GM19193 (cell line): Measurements from ENCODE around the gene SRBD1.

Source experiments
- POLR2A ChIP-seq: IDR thresholded peaks from 4 replicates; pipeline ENCODE4 v1.6.1; 2011; ENCODE audit not compliant: insufficient read depth, insufficient read length; ENCODE audit errors: extremely low read depth

The SRBD1 gene

GRCh38 chr2:45611020-45611859 is at the start of gene SRBD1:
SRBD1 (minus strand) TSS chr2:45611267; CDS start chr2:45605441, 5,826 bp downstream.
- TF ChIP-seq POLR2A, result peak; percentile 92

- no peak for TF ChIP-seq POLR2A
Measured at GRCh38 chr2:45654250-45654649, 43.2 kb upstream of the SRBD1 start.

GRCh38 chr2:45653122-45653913 is 42.3 kb upstream of the SRBD1 start:
- no peak for TF ChIP-seq POLR2A

GRCh38 chr2:45652090-45653031 is 41.3 kb upstream of the SRBD1 start:
- TF ChIP-seq POLR2A, result no peak

- TF ChIP-seq POLR2A, result no peak
Measured at GRCh38 chr2:45651415-45652089, 40.5 kb upstream of the SRBD1 start, which contains the start of gene PRKCE. PRKCE (plus strand) TSS chr2:45651675.

GRCh38 chr2:45650851-45651414 is 39.9 kb upstream of the SRBD1 start:
- TF ChIP-seq POLR2A, result peak; percentile 86

- TF ChIP-seq POLR2A, result peak; percentile 28
Measured at GRCh38 chr2:45649858-45650811, 39.1 kb upstream of the SRBD1 start.

GRCh38 chr2:45649462-45649857 is 38.4 kb upstream of the SRBD1 start:
- no peak for TF ChIP-seq POLR2A

- TF ChIP-seq POLR2A, result no peak
Measured at GRCh38 chr2:45648636-45649035, 37.6 kb upstream of the SRBD1 start.

GRCh38 chr2:45647986-45648520 is 37.0 kb upstream of the SRBD1 start:
- no peak for TF ChIP-seq POLR2A

GRCh38 chr2:45647356-45647755 is 36.3 kb upstream of the SRBD1 start:
- TF ChIP-seq POLR2A, result no peak

- TF ChIP-seq POLR2A, result no peak
Measured at GRCh38 chr2:45646289-45646688, 35.2 kb upstream of the SRBD1 start.
